ENCODE results near the gene NDUFB6.
A peak's percentile ranks its signal among the peaks of the same experiment; 100 is the strongest.

Gene NDUFB6

DNA sequence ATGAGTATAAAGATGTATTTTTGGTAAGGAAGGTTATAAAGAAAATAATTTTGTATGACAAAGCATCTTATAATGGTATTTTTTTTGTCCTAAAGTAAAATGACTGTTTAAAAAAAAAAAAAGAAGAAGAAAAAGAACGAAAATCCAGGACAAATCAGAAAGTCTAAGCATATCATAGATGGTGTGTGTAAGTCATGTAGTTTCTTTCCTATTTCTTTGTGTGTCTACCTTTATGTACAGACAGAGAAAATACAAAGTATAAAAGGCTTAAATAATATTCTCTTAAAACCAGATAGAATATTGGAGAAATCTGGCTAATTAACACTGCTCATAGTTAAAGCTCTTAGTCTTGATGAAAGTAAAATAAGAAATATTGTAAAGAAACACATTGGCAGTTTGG lies 54.7 kb downstream of the NDUFB6 start:
- Mint-ChIP-seq H3K36me3 (ENCODE audit: low read depth) (peaks cover 72% of the 10 kb centered on the region), H3K4me1 (ENCODE audit: low read depth) (peaks cover 44% of the 10 kb centered on the region), H3K9me3 (peaks cover 6% of the 10 kb centered on the region), H3K27me3 (no peaks in the 10 kb centered on the region), H3K27ac (no peak overlapping the region), H3K4me3 (no peak overlapping the region)
- no peak for DNase-seq

DNA sequence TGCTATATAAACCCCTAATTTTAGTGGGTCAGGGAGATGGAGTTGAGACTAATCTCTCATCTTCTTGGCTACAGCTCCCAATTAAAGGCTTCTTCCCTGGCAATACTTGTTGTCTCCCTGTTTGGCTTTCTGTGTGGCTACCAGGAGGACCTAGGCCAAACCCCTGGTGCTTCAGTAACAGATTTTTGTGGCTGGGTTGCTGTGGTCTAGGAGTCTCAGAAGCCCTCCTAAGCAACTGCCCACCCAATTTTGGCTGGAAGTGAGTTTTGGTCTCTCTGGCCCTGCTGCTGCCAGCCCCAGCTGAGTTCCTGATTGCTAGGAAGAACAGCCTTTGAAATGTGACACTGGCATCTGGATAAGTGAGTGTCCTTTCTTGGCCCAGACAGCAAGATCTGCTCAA lies 56.7 kb downstream of the NDUFB6 start:
- DNase-seq: no peak
- H3K4me3 Mint-ChIP-seq: no peak overlapping the region
- H3K27ac Mint-ChIP-seq: no peak overlapping the region
- peaks cover 42% of the 10 kb centered on the region for H3K4me1 Mint-ChIP-seq (ENCODE audit: low read depth)
- no peaks in the 10 kb centered on the region for H3K27me3 Mint-ChIP-seq
- peaks cover 55% of the 10 kb centered on the region for H3K36me3 Mint-ChIP-seq (ENCODE audit: low read depth)
- H3K9me3 Mint-ChIP-seq: peaks cover 8% of the 10 kb centered on the region

DNA sequence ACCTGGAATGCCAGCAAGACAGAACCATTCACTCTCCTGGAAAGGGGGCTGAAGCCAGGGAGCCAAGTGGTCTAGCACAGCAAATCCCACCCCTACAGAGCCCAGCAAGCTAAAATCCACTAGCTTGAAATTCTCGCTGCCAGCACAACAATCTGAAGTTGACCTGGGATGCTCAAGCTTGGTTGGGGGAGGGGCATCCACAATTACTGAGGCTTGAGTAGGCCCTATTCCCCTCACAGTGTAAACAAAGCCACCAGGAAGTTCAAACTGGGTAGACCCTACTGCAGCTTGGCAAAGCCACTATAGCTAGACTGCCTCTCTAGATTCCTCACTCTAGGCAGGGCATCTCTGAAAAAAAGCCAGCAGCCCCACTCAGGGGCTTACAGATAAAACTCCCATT lies 64.2 kb downstream of the NDUFB6 start:
- no peak overlapping the region for H3K4me3 Mint-ChIP-seq
- peaks cover 5% of the 10 kb centered on the region for H3K36me3 Mint-ChIP-seq (ENCODE audit: low read depth)
- H3K9me3 Mint-ChIP-seq: peaks cover 7% of the 10 kb centered on the region
- no peak overlapping the region for H3K27ac Mint-ChIP-seq
- DNase-seq: no peak
- H3K4me1 Mint-ChIP-seq (ENCODE audit: low read depth): peaks cover 41% of the 10 kb centered on the region
- no peaks in the 10 kb centered on the region for H3K27me3 Mint-ChIP-seq

DNA sequence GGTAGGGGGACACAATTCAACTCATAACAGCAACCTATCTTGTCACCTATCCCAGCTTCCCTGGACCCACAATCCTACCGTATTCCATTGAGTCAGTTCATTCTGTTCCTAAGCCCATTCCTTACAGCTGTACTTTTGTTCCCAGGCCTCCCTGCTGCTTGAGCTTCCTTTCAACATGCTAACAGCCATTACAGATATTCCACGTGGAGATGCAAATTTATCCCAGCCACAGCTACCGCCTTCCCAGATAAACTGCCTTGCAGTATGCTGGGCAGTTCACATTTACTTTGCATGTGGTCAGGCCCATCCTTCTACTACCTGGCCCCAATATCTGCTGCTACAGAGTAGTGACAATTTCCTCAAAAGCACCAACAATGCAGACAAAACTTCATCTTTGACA lies 70.0 kb downstream of the NDUFB6 start:
- peaks cover 1% of the 10 kb centered on the region for H3K4me1 Mint-ChIP-seq (ENCODE audit: low read depth)
- H3K27ac Mint-ChIP-seq: peak overlapping the region; percentile 19
- H3K36me3 Mint-ChIP-seq (ENCODE audit: low read depth): peaks cover 29% of the 10 kb centered on the region
- H3K4me3 Mint-ChIP-seq: no peak overlapping the region
- no peak for DNase-seq
- no peaks in the 10 kb centered on the region for H3K9me3 Mint-ChIP-seq
- no peaks in the 10 kb centered on the region for H3K27me3 Mint-ChIP-seq
